GM19455 (cell line): ENCODE results near the gene SPATS2.
"Not testable (repeated sequence)": the region's sequence is repeated elsewhere in the genome, so short reads cannot be mapped to it uniquely, and the experiment has no call there.

ENCODE experiments used
- ATAC-seq: cut with Tn5 transposase; IDR thresholded peaks from one replicate; pipeline ENCODE4 v1.9.1; 2021; ENCODE audit not compliant: unreplicated experiment

Gene SPATS2

GRCh38 chr12:49403971-49404450, 36.7 kb downstream of the SPATS2 start:
- ATAC-seq, result no peak

- no peak for ATAC-seq
These were observed 37.7 kb downstream of the SPATS2 start for GRCh38 chr12:49404956-49405355.

- ATAC-seq, result no peak
These were observed 43.6 kb downstream of the SPATS2 start for GRCh38 chr12:49410818-49411217.

GRCh38 chr12:49413010-49413409, 45.7 kb downstream of the SPATS2 start:
- no peak for ATAC-seq

GRCh38 chr12:49413796-49414195, 46.5 kb downstream of the SPATS2 start:
- ATAC-seq, result no peak

GRCh38 chr12:49414364-49414763, 47.1 kb downstream of the SPATS2 start:
- no peak for ATAC-seq

- no peak for ATAC-seq
These were observed 48.3 kb downstream of the SPATS2 start for GRCh38 chr12:49415521-49415970.

- no peak for ATAC-seq
These were observed 49.6 kb downstream of the SPATS2 start for GRCh38 chr12:49416892-49417291.

GRCh38 chr12:49417558-49417957, 50.3 kb downstream of the SPATS2 start:
- no peak for ATAC-seq

GRCh38 chr12:49420556-49420955, 53.3 kb downstream of the SPATS2 start:
- ATAC-seq, result no peak

GRCh38 chr12:49422114-49422513, 54.9 kb downstream of the SPATS2 start:
- no peak for ATAC-seq

- ATAC-seq, result no peak
These were observed 61.5 kb downstream of the SPATS2 start for GRCh38 chr12:49428793-49429192.

- no peak for ATAC-seq
These were observed 65.4 kb downstream of the SPATS2 start for GRCh38 chr12:49432616-49433015.

- not testable (repeated sequence) for ATAC-seq
These were observed 69.5 kb downstream of the SPATS2 start for GRCh38 chr12:49436799-49437198.

GRCh38 chr12:49439042-49439441, 71.8 kb downstream of the SPATS2 start:
- ATAC-seq, result no peak

- no peak for ATAC-seq
These were observed 72.8 kb downstream of the SPATS2 start for GRCh38 chr12:49440035-49440434.

- no peak for ATAC-seq
These were observed 75.7 kb downstream of the SPATS2 start for GRCh38 chr12:49442915-49443314.

- no peak for ATAC-seq
These were observed 79.3 kb downstream of the SPATS2 start for GRCh38 chr12:49446571-49446970.

GRCh38 chr12:49448858-49449257, 81.6 kb downstream of the SPATS2 start:
- no peak for ATAC-seq

- ATAC-seq, result peak; percentile 66
These were observed 84.4 kb downstream of the SPATS2 start for GRCh38 chr12:49451468-49452259.

GRCh38 chr12:49455501-49455900, 88.2 kb downstream of the SPATS2 start:
- ATAC-seq, result no peak

- ATAC-seq, result no peak
These were observed 88.9 kb downstream of the SPATS2 start for GRCh38 chr12:49456131-49456679.
